PC-9 (cell line): Measurements from ENCODE around the gene ACVR2B. TPM values are rescaled to one million over a fixed set of nuclear protein-coding genes. Genes with fewer than 3 reads are reported as not detected.
A peak's percentile ranks its signal among the peaks of the same experiment; 100 is the strongest.

Source experiments
- BruUV-seq: library from RNA; stranded (reverse); fragments of 400-500 nt; replicated peaks from 2 replicates; lab custom pipeline; 2021; lab: Mats Ljungman, UMichigan
- CTCF ChIA-PET: fragments of 300-600 bp; sonication (Branson Sonifier 250); formaldehyde crosslinking; loops from one replicate; lab custom pipeline; 2022; ENCODE audit warnings: antibody characterized with exemption; lab: Charles Lee
- POLR2A ChIA-PET: fragments of 300-600 bp; sonication (Branson Sonifier 250); formaldehyde crosslinking; loops from one replicate; lab custom pipeline; 2022; ENCODE audit warnings: antibody characterized with exemption; ENCODE audit not compliant: unreplicated experiment; lab: Charles Lee
- DNase-seq, 2 experiments: peaks; one replicate each; pipeline versions ENCODE4 v3.0.0 to v3.0.0-alpha.2; 2015 to 2022; ENCODE audit warnings: mixed read lengths in 1 of 2
- H2AFZ ChIP-seq: fragments of 200-600 bp; sonication (generic); 2 replicates; pipeline ENCODE4 v1.8.1; 2017; ENCODE audit warnings: antibody characterized with exemption
- H3F3A ChIP-seq: fragments of 200-600 bp; sonication (generic); 2 replicates; pipeline ENCODE4 v1.8.1; 2017; ENCODE audit warnings: antibody characterized with exemption, mild to moderate bottlenecking, low read depth; ENCODE audit not compliant: insufficient read depth
- H3K27ac ChIP-seq: fragments of 200-600 bp; sonication (generic); 2 replicates; pipeline ENCODE4 v1.6.1; 2016; ENCODE audit warnings: mixed run types
- H3K27me3 ChIP-seq: fragments of 200-600 bp; sonication (generic); 2 replicates; pipeline ENCODE4 v1.6.1; 2016; ENCODE audit warnings: low read depth, mixed run types; ENCODE audit not compliant: insufficient read depth
- H3K36me3 ChIP-seq: fragments of 200-600 bp; sonication (generic); 2 replicates; pipeline ENCODE4 v1.6.1; 2016; ENCODE audit warnings: low read depth, mixed run types
- H3K4me1 ChIP-seq: fragments of 200-600 bp; sonication (generic); replicated peaks from 2 replicates; pipeline ENCODE4 v1.6.1; 2016; ENCODE audit warnings: mixed run types; ENCODE audit not compliant: insufficient read depth
- H3K4me2 ChIP-seq: fragments of 200-600 bp; sonication (generic); 2 replicates; pipeline ENCODE4 v1.6.1; 2017; ENCODE audit warnings: mixed run types
- H3K4me3 ChIP-seq: fragments of 200-600 bp; sonication (generic); 2 replicates; pipeline ENCODE4 v1.6.1; 2016; ENCODE audit warnings: mixed run types
- H3K79me2 ChIP-seq: fragments of 200-600 bp; sonication (generic); 2 replicates; pipeline ENCODE4 v1.6.1; 2017; ENCODE audit warnings: low read depth, mixed run types
- H3K9me2 ChIP-seq: fragments of 200-600 bp; sonication (generic); 2 replicates; pipeline ENCODE4 v1.8.1; 2017; ENCODE audit warnings: mild to moderate bottlenecking; ENCODE audit not compliant: insufficient read depth
- H3K9me3 ChIP-seq: fragments of 200-600 bp; sonication (generic); 2 replicates; pipeline ENCODE4 v1.8.1; 2016; ENCODE audit warnings: low read depth; ENCODE audit not compliant: insufficient read depth
- H4K20me1 ChIP-seq: fragments of 200-600 bp; sonication (generic); 2 replicates; pipeline ENCODE4 v1.8.1; 2017; ENCODE audit not compliant: insufficient read depth
- EZH2 ChIP-seq: fragments of 200-600 bp; sonication (generic); IDR thresholded peaks from 2 replicates; pipeline ENCODE4 v1.8.0; 2017; ENCODE audit warnings: antibody characterized with exemption, low read depth
- intact Hi-C: fragments of 100-400 bp; cut with micrococcal nuclease; formaldehyde crosslinking; loops from one replicate; pipeline ENCODE4 v1.10.0; 2022; ENCODE audit not compliant: unreplicated experiment
- total RNA-seq: library from RNA; stranded (reverse); gene quantifications from 2 replicates; pipeline ENCODE4 v1.2.3, GENCODE V29; 2021
- TF ChIP-seq, protein P1 (sequence below): fragments of 200-600 bp; sonication (generic); conservative IDR thresholded peaks from 2 replicates; pipeline ENCODE4 v1.6.1; 2017; ENCODE audit warnings: mixed run types, antibody characterized with exemption, mild to moderate bottlenecking, moderate library complexity

Gene ACVR2B
- total RNA-seq, 1 experiment from 2014 or later = 11.0 TPM

GRCh38 chr3:38458796-38459498 lies 5.3 kb downstream of the ACVR2B start:
- CTCF ChIA-PET = no interaction called here
- no peak overlapping the region for H3K4me2 ChIP-seq
- H3K9me2 ChIP-seq = no peaks in the 10 kb centered on the region
- DNase-seq = peak in 1 of 2 experiments; percentile 63
- no TSS peak for BruUV-seq
- H3K27me3 ChIP-seq = no peaks in the 10 kb centered on the region
- H3K4me3 ChIP-seq = no peak overlapping the region
- H3K79me2 ChIP-seq = peaks cover 46% of the 10 kb centered on the region
- H4K20me1 ChIP-seq = peaks cover 18% of the 10 kb centered on the region; the same call in 1 of the 2 replicates
- no peaks in the 10 kb centered on the region for H3K36me3 ChIP-seq
- H3K4me1 ChIP-seq = peaks cover 8% of the 10 kb centered on the region; the same call in 1 of the 2 replicates
- TF ChIP-seq EZH2 = no peak
- TF ChIP-seq, protein P1, sequence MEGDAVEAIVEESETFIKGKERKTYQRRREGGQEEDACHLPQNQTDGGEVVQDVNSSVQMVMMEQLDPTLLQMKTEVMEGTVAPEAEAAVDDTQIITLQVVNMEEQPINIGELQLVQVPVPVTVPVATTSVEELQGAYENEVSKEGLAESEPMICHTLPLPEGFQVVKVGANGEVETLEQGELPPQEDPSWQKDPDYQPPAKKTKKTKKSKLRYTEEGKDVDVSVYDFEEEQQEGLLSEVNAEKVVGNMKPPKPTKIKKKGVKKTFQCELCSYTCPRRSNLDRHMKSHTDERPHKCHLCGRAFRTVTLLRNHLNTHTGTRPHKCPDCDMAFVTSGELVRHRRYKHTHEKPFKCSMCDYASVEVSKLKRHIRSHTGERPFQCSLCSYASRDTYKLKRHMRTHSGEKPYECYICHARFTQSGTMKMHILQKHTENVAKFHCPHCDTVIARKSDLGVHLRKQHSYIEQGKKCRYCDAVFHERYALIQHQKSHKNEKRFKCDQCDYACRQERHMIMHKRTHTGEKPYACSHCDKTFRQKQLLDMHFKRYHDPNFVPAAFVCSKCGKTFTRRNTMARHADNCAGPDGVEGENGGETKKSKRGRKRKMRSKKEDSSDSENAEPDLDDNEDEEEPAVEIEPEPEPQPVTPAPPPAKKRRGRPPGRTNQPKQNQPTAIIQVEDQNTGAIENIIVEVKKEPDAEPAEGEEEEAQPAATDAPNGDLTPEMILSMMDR = no peak
- H3K9me3 ChIP-seq = no peaks in the 10 kb centered on the region
- no peak overlapping the region for H3K27ac ChIP-seq
- intact Hi-C loops = loop anchor here (2.0 to 10.0 kb wide), 3 partner anchors 114 to 432 kb away; partner anchors contain the start of genes ACAA1, MYD88 and XYLB
- no peak overlapping the region for H2AFZ ChIP-seq
- H3F3A ChIP-seq = no peaks in the 10 kb centered on the region
- POLR2A ChIA-PET = interaction anchor here (0.6 kb wide), 1 partner anchor 462 kb away, joined by 4 read pairs; no protein-coding TSS in a partner anchor

- Histone ChIP-seq H3K9me3 (no peaks in the 10 kb centered on the region), H3K4me3 (no peak overlapping the region), H3K9me2 (no peaks in the 10 kb centered on the region), H3K27ac (no peak overlapping the region), H3K79me2 (peaks cover 46% of the 10 kb centered on the region), H3K36me3 (no peaks in the 10 kb centered on the region), H3K27me3 (no peaks in the 10 kb centered on the region), H3K4me2 (no peak overlapping the region), H2AFZ (no peak overlapping the region), H3F3A (no peaks in the 10 kb centered on the region), H3K4me1 (peaks cover 8% of the 10 kb centered on the region; the same call in 1 of the 2 replicates), H4K20me1 (peaks cover 18% of the 10 kb centered on the region; the same call in 1 of the 2 replicates)
- intact Hi-C loops = loop anchor here (2.0 to 10.0 kb wide), 3 partner anchors 115 to 433 kb away; partner anchors contain the start of genes ACAA1, MYD88 and XYLB
- DNase-seq = no peak
- no TSS peak for BruUV-seq
- POLR2A ChIA-PET = no interaction called here
- CTCF ChIA-PET = no interaction called here
- TF ChIP-seq, protein P1 = no peak
- TF ChIP-seq EZH2 = no peak
These were observed 5.9 kb downstream of the ACVR2B start for GRCh38 chr3:38459499-38460048.

DNA sequence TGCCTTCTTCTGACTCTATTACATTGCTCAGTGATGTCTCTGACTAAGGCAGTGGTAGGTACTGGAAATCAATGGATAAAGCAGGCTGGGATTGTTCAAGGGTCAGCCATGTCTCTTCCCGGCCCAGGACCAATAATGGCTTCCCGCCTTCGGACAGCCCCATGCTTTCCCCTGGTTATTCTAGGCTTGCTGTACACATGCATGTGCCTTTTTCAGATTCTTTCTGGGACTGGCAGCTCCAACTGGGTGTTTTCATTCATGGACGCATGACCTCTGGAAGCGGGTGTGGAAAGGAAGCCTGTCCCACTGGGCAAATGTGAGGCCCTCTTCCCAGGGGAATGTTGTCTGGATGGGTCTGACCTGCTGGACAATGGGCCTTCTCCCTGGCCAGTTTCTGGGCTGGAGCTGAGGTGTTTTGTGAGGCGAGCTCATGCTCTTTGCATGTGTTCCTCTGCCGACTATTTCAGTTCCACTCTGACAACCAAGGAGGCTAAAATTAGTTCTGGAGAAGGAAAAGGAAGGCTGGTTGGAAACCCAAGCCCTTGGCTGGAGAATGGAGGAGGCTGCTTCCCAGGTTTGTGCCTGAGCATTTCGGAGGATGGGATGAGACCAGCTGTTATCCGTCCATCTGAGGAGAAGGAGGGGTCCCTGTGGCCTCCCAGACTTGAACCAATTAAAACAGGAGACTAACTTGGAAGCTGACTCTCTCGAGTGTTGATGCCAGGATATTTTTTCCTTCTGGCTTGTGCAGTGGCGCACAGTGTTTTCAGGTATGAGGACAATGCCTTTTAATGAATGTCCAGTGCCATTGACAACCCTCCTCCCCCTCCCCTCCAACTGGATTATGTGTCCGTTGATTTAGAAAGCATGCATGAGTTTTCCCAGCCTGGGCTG lies 6.9 kb downstream of the ACVR2B start:
- H3K79me2 ChIP-seq = peaks cover 46% of the 10 kb centered on the region
- H3K27ac ChIP-seq = no peak overlapping the region
- H3K4me2 ChIP-seq = no peak overlapping the region
- ChIA-PET POLR2A (interaction anchor here (0.7 kb wide), 1 partner anchor 343 kb away, joined by 4 read pairs; no protein-coding TSS in a partner anchor), CTCF (no interaction called here)
- H3F3A ChIP-seq = no peaks in the 10 kb centered on the region
- H3K36me3 ChIP-seq = no peaks in the 10 kb centered on the region
- H3K4me3 ChIP-seq = no peak overlapping the region
- no TSS peak for BruUV-seq
- H4K20me1 ChIP-seq = peaks cover 18% of the 10 kb centered on the region; the same call in 1 of the 2 replicates
- H3K27me3 ChIP-seq = no peaks in the 10 kb centered on the region
- H3K9me2 ChIP-seq = no peaks in the 10 kb centered on the region
- TF ChIP-seq, protein P1 = no peak
- TF ChIP-seq EZH2 = no peak
- H3K9me3 ChIP-seq = no peaks in the 10 kb centered on the region
- peaks cover 8% of the 10 kb centered on the region; the same call in 1 of the 2 replicates for H3K4me1 ChIP-seq
- intact Hi-C loops = no loop called here
- no peak for DNase-seq
- no peak overlapping the region for H2AFZ ChIP-seq
